NB4 (cell line): Measurements from ENCODE around the gene CGREF1.

Experiments
- DNase-seq: peaks from one replicate; pipeline ENCODE4 v3.0.0; 2010; ENCODE audit warnings: low read depth
- H3K4me3 ChIP-seq: one replicate; pipeline ENCODE4 v1.5.1; 2011; ENCODE audit warnings: mild to moderate bottlenecking, low read depth, low read length, moderate library complexity
- CTCF ChIP-seq: IDR thresholded peaks from one replicate; pipeline ENCODE4 v1.5.1; 2012; ENCODE audit warnings: low read depth, low read length
- MAX ChIP-seq: IDR thresholded peaks from 2 replicates; pipeline ENCODE4 v1.6.1; 2011; ENCODE audit warnings: low read depth, low read length
- MYC ChIP-seq: IDR thresholded peaks from 2 replicates; pipeline ENCODE4 v1.6.1; 2011; ENCODE audit warnings: low read depth, low read length
- POLR2A ChIP-seq: IDR thresholded peaks from 2 replicates; pipeline ENCODE4 v1.6.1; 2011; ENCODE audit warnings: mild to moderate bottlenecking; ENCODE audit not compliant: insufficient read length; ENCODE audit errors: extremely low read depth

CGREF1 gene

GRCh38 chr2:27143285-27143684 lies 24.4 kb upstream of the CGREF1 start:
- H3K4me3 ChIP-seq = no peak overlapping the region
- DNase-seq = no peak
- no peak for TF ChIP-seq MYC
- TF ChIP-seq POLR2A = no peak
- no peak for TF ChIP-seq CTCF
- TF ChIP-seq MAX = no peak

GRCh38 chr2:27139310-27139709 lies 20.4 kb upstream of the CGREF1 start, which contains the start of gene PRR30:
TSS of gene PRR30 (minus strand) at chr2:27139410. CDS start at chr2:27138329, 1,081 bp downstream.
- TF ChIP-seq MAX (no peak), POLR2A (no peak), MYC (no peak), CTCF (no peak)
- no peak for DNase-seq
- no peak within 1 kb of the TSS for H3K4me3 ChIP-seq

- DNase-seq = no peak
- H3K4me3 ChIP-seq = no peak overlapping the region
- TF ChIP-seq POLR2A (no peak), MAX (no peak), CTCF (no peak)
Observed at GRCh38 chr2:27138111-27138510, 19.2 kb upstream of the CGREF1 start.

GRCh38 chr2:27137322-27137935 lies 18.5 kb upstream of the CGREF1 start:
- no peak overlapping the region for H3K4me3 ChIP-seq
- DNase-seq = no peak
- TF ChIP-seq MYC (no peak), CTCF (no peak), MAX (no peak), POLR2A (no peak)

- no peak overlapping the region for H3K4me3 ChIP-seq
- DNase-seq = no peak
- TF ChIP-seq POLR2A = no peak
- no peak for TF ChIP-seq MYC
- TF ChIP-seq MAX = no peak
- TF ChIP-seq CTCF = no peak
Observed at GRCh38 chr2:27136751-27137150, 17.8 kb upstream of the CGREF1 start.

GRCh38 chr2:27135478-27135955 lies 16.6 kb upstream of the CGREF1 start:
- TF ChIP-seq CTCF (no peak), MYC (no peak), POLR2A (no peak), MAX (no peak)
- H3K4me3 ChIP-seq = no peak overlapping the region
- peak; percentile 27 for DNase-seq
